ENCODE measurements around the gene EIF4EBP2.

Gene EIF4EBP2

GRCh38 chr10:70432101-70432500, 28.2 kb downstream of the EIF4EBP2 start:
- DNase-seq (ENCODE audit: low read depth in 1 of 2, low spot score in 1 of 2): no peak

- no peak for DNase-seq (ENCODE audit: low read depth in 1 of 2, low spot score in 1 of 2)
These were observed 28.8 kb downstream of the EIF4EBP2 start for GRCh38 chr10:70432561-70433263.

GRCh38 chr10:70433581-70434280, 29.8 kb downstream of the EIF4EBP2 start:
- no peak for DNase-seq (ENCODE audit: low read depth in 1 of 2, low spot score in 1 of 2)

- DNase-seq (ENCODE audit: low read depth in 1 of 2, low spot score in 1 of 2): no peak
These were observed 31.5 kb downstream of the EIF4EBP2 start for GRCh38 chr10:70435241-70436085.

- DNase-seq (ENCODE audit: low read depth in 1 of 2, low spot score in 1 of 2): no peak
These were observed 33.8 kb downstream of the EIF4EBP2 start for GRCh38 chr10:70437721-70438120.

- no peak for DNase-seq (ENCODE audit: low read depth in 1 of 2, low spot score in 1 of 2)
These were observed 36.6 kb downstream of the EIF4EBP2 start for GRCh38 chr10:70440296-70441160.

- no peak for DNase-seq (ENCODE audit: low read depth in 1 of 2, low spot score in 1 of 2)
These were observed 37.4 kb downstream of the EIF4EBP2 start, which contains the start of gene NODAL for GRCh38 chr10:70441161-70441894. TSS of gene NODAL (minus strand) at chr10:70441681. CDS start at chr10:70441667, 14 bp downstream.

- no peak for DNase-seq (ENCODE audit: low read depth in 1 of 2, low spot score in 1 of 2)
These were observed 38.0 kb downstream of the EIF4EBP2 start for GRCh38 chr10:70441895-70442309.

GRCh38 chr10:70442332-70442988, 38.5 kb downstream of the EIF4EBP2 start:
- DNase-seq (ENCODE audit: low read depth in 1 of 2, low spot score in 1 of 2): no peak

- DNase-seq (ENCODE audit: low read depth in 1 of 2, low spot score in 1 of 2): no peak
These were observed 40.8 kb downstream of the EIF4EBP2 start for GRCh38 chr10:70444744-70445143.

GRCh38 chr10:70445718-70446657, 42.0 kb downstream of the EIF4EBP2 start:
- no peak for DNase-seq (ENCODE audit: low read depth in 1 of 2, low spot score in 1 of 2)

- no peak for DNase-seq (ENCODE audit: low read depth in 1 of 2, low spot score in 1 of 2)
These were observed 44.3 kb downstream of the EIF4EBP2 start for GRCh38 chr10:70448236-70448635.

- DNase-seq (ENCODE audit: low read depth in 1 of 2, low spot score in 1 of 2): no peak
These were observed 51.3 kb downstream of the EIF4EBP2 start for GRCh38 chr10:70455213-70455630.

- no peak for DNase-seq (ENCODE audit: low read depth in 1 of 2, low spot score in 1 of 2)
These were observed 52.2 kb downstream of the EIF4EBP2 start for GRCh38 chr10:70456164-70456563.

GRCh38 chr10:70457759-70458305, 53.9 kb downstream of the EIF4EBP2 start:
- DNase-seq (ENCODE audit: low read depth in 1 of 2, low spot score in 1 of 2): no peak

GRCh38 chr10:70458329-70459060, 54.5 kb downstream of the EIF4EBP2 start:
- peak in 1 of 2 donors; percentile 51 for DNase-seq (ENCODE audit: low read depth in 1 of 2, low spot score in 1 of 2)

GRCh38 chr10:70459061-70459773, 55.3 kb downstream of the EIF4EBP2 start:
- no peak for DNase-seq (ENCODE audit: low read depth in 1 of 2, low spot score in 1 of 2)

Data from stimulated activated CD4-positive, alpha-beta T cell treated with anti-CD3 and anti-CD28 coated beads, Interleukin-15, amount 100 ng/mL, for 1 hour (primary cell).